H1 (cell line): ENCODE results near the gene GBX1.

Source experiments
- ASH2L ChIP-seq: fragments of 200-600, 300-600 bp; sonication (generic); IDR thresholded peaks from one replicate; pipeline ENCODE4 v1.7.1; 2017; ENCODE audit warnings: low read length
- CREB1 ChIP-seq: IDR thresholded peaks from 2 replicates; pipeline ENCODE4 v1.6.1; 2012; ENCODE audit warnings: inconsistent platforms
- EZH2 ChIP-seq: fragments of 200-600 bp; sonication (generic); IDR thresholded peaks from 2 replicates; pipeline ENCODE4 v1.7.1; 2012; ENCODE audit warnings: low read depth, mild to moderate bottlenecking, moderate library complexity, low read length, inconsistent platforms; ENCODE audit not compliant: severe bottlenecking
- RBBP5 ChIP-seq: IDR thresholded peaks from 2 replicates; pipeline ENCODE4 v1.7.1; 2012; ENCODE audit warnings: low read depth, mild to moderate bottlenecking, inconsistent platforms, low read length, moderate library complexity, borderline replicate concordance
- SRF ChIP-seq: IDR thresholded peaks from 2 replicates; pipeline ENCODE4 v1.6.1; 2011; ENCODE audit warnings: mild to moderate bottlenecking, low read depth, low read length, moderate library complexity
- ZNF274 ChIP-seq: IDR thresholded peaks from 2 replicates; pipeline ENCODE4 v1.7.0; 2012; ENCODE audit warnings: low read length, borderline replicate concordance; ENCODE audit errors: extremely low read depth
- TF ChIP-seq, protein P1 (sequence below), 3 experiments: IDR thresholded peaks; 1 replicate in 2 of 3; 2 replicates in 1 of 3; pipeline versions ENCODE4 v1.5.1 to v1.6.1; 2011; ENCODE audit warnings: low read length in 3 of 3, mild to moderate bottlenecking in 3 of 3, inconsistent platforms in 2 of 3, low read depth in 1 of 3, moderate library complexity in 1 of 3; ENCODE audit not compliant: insufficient read depth in 1 of 3; ENCODE audit errors: control extremely low read depth in 1 of 3

GRCh38 chr7:151104411-151105235 is 62.9 kb downstream of the GBX1 start:
- TF ChIP-seq ZNF274: no peak
- TF ChIP-seq, protein P1, sequence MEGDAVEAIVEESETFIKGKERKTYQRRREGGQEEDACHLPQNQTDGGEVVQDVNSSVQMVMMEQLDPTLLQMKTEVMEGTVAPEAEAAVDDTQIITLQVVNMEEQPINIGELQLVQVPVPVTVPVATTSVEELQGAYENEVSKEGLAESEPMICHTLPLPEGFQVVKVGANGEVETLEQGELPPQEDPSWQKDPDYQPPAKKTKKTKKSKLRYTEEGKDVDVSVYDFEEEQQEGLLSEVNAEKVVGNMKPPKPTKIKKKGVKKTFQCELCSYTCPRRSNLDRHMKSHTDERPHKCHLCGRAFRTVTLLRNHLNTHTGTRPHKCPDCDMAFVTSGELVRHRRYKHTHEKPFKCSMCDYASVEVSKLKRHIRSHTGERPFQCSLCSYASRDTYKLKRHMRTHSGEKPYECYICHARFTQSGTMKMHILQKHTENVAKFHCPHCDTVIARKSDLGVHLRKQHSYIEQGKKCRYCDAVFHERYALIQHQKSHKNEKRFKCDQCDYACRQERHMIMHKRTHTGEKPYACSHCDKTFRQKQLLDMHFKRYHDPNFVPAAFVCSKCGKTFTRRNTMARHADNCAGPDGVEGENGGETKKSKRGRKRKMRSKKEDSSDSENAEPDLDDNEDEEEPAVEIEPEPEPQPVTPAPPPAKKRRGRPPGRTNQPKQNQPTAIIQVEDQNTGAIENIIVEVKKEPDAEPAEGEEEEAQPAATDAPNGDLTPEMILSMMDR (IDR thresholded peaks at IDR 0.05; ENCODE audit: control extremely low read depth in 1 of 3, insufficient read depth in 1 of 3, low read depth in 1 of 3, low read length in 3 of 3): no peak
- no peak for TF ChIP-seq CREB1
- TF ChIP-seq ASH2L: no peak
- no peak for TF ChIP-seq SRF
- no peak for TF ChIP-seq EZH2
- no peak for TF ChIP-seq RBBP5
